Glutamatergic neuron (in vitro differentiated cells): ENCODE measurements around the gene CAMTA1. TPM values are rescaled to one million over a fixed set of nuclear protein-coding genes. Genes with fewer than 3 reads are reported as not detected.

Source experiments
- DNase-seq: peaks from one replicate; pipeline ENCODE4 v3.0.0; 2022
- H3K27ac Mint-ChIP-seq: one replicate; pipeline ENCODE4 v1.8.0; 2020; ENCODE audit warnings: mild to moderate bottlenecking, mixed read lengths, inconsistent platforms; ENCODE audit not compliant: unreplicated experiment
- H3K27me3 Mint-ChIP-seq: one replicate; pipeline ENCODE4 v1.8.0; 2020; ENCODE audit warnings: mild to moderate bottlenecking, moderate library complexity, mixed read lengths, inconsistent platforms; ENCODE audit not compliant: unreplicated experiment
- H3K36me3 Mint-ChIP-seq: one replicate; pipeline ENCODE4 v1.8.0; 2020; ENCODE audit warnings: mild to moderate bottlenecking, mixed read lengths, inconsistent platforms; ENCODE audit not compliant: unreplicated experiment
- H3K4me1 Mint-ChIP-seq: one replicate; pipeline ENCODE4 v1.8.0; 2020; ENCODE audit warnings: mild to moderate bottlenecking, low read depth, mixed read lengths, inconsistent platforms; ENCODE audit not compliant: unreplicated experiment
- H3K4me3 Mint-ChIP-seq: one replicate; pipeline ENCODE4 v1.8.0; 2020; ENCODE audit warnings: mild to moderate bottlenecking, mixed read lengths, inconsistent platforms; ENCODE audit not compliant: unreplicated experiment
- H3K9me3 Mint-ChIP-seq: one replicate; pipeline ENCODE4 v1.8.0; 2020; ENCODE audit warnings: mild to moderate bottlenecking, moderate library complexity, mixed read lengths, inconsistent platforms; ENCODE audit not compliant: unreplicated experiment
- total RNA-seq: library from RNA; stranded (reverse); fragmentation: NEBNext Ultra II Directional; extraction: Animal tissue kit (Norgen Biotek cat#: 25700); gene quantifications from one replicate; pipeline ENCODE4 v1.2.1, GENCODE V29; 2021; ENCODE audit not compliant: unreplicated experiment
- TF ChIP-seq, protein P1 (sequence below): fragments of 200-600 bp; sonication (generic); IDR thresholded peaks from one replicate; pipeline ENCODE4 v1.5.0; 2021; ENCODE audit not compliant: partially characterized antibody, unreplicated experiment

CAMTA1 gene
- total RNA-seq, 1 donor from 2014 or later = 77.2 TPM

DNA sequence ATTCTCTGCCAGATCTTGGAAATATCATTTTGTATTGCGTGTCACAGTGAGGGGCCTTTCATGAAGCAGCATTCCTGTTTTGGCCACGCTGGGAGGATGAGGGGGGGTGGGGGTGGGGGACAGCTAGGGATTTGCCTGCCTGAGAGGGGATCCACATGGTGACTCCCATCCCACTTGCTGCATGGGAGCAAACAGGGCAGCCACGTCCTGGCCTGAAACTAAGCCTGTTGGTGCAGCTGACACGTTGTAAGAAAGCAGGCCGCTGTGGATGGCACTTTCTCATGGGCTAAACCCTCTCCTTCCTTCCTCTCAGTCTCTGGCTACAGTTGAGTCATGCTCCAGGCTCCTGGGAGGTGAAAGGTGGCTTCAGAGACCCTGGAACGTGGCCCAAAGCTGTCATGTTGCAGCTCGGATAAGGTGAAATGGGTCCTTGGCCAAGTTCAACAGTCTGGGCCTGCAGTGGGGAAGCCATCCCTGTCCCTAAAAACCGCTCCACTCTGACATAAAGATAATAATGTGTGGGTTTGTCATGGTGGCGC lies 639.2 kb downstream of the CAMTA1 start:
- no peaks in the 10 kb centered on the region for H3K4me1 Mint-ChIP-seq
- H3K9me3 Mint-ChIP-seq = no peaks in the 10 kb centered on the region
- DNase-seq = peak; percentile 5
- peaks cover 16% of the 10 kb centered on the region for H3K36me3 Mint-ChIP-seq
- peaks cover 5% of the 10 kb centered on the region for H3K27me3 Mint-ChIP-seq
- TF ChIP-seq, protein P1, sequence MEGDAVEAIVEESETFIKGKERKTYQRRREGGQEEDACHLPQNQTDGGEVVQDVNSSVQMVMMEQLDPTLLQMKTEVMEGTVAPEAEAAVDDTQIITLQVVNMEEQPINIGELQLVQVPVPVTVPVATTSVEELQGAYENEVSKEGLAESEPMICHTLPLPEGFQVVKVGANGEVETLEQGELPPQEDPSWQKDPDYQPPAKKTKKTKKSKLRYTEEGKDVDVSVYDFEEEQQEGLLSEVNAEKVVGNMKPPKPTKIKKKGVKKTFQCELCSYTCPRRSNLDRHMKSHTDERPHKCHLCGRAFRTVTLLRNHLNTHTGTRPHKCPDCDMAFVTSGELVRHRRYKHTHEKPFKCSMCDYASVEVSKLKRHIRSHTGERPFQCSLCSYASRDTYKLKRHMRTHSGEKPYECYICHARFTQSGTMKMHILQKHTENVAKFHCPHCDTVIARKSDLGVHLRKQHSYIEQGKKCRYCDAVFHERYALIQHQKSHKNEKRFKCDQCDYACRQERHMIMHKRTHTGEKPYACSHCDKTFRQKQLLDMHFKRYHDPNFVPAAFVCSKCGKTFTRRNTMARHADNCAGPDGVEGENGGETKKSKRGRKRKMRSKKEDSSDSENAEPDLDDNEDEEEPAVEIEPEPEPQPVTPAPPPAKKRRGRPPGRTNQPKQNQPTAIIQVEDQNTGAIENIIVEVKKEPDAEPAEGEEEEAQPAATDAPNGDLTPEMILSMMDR = no peak
- H3K27ac Mint-ChIP-seq = no peak overlapping the region
- no peak overlapping the region for H3K4me3 Mint-ChIP-seq

DNA sequence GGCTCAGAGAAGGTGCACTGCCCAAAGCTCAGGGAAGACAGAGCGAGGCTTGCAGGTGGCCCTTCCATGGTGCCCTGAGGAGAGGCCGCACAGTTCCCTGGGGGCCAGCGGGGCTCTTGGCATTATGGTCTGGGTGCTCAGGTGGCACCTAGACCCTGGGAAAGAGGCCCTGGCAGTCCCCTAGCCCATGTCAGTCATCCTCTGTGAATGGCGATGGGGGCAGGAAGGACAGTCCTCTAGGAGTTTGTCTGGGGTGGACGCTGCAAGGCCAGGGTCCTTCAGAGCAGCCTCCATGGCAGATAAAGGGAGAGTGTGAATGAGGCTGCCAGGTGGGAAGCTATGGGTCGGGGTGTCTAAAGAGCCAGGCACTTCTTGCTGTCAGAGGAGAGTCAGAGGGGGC lies 640.0 kb downstream of the CAMTA1 start:
- Mint-ChIP-seq H3K36me3 (peaks cover 10% of the 10 kb centered on the region), H3K9me3 (no peaks in the 10 kb centered on the region), H3K27me3 (peaks cover 2% of the 10 kb centered on the region), H3K4me3 (no peak overlapping the region), H3K4me1 (no peaks in the 10 kb centered on the region), H3K27ac (no peak overlapping the region)
- TF ChIP-seq, protein P1 = no peak
- DNase-seq = peak; percentile 3

DNA sequence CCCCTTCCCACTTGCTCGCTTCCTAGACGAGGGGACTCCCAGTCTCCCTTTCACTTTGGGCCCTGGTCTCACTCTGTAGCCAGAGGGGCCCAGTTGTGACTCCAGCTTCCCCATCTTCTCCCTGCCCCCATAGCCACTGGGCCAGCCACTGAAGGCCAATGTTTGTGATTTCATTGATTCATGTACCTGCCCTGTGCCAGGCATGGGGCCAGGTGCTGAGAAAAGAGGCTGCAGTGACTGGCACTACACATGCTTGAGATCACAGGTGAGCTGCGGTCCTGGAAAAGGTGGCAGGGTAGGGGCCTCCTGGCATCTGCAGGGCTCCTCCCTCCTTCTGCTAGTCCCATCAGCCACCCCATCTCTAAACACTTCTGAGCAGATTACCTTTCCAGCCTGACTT lies 640.5 kb downstream of the CAMTA1 start:
- Mint-ChIP-seq H3K4me3 (no peak overlapping the region), H3K9me3 (no peaks in the 10 kb centered on the region), H3K27ac (no peak overlapping the region), H3K4me1 (no peaks in the 10 kb centered on the region), H3K27me3 (no peaks in the 10 kb centered on the region), H3K36me3 (peaks cover 8% of the 10 kb centered on the region)
- TF ChIP-seq, protein P1 = no peak
- peak; percentile 7 for DNase-seq

DNA sequence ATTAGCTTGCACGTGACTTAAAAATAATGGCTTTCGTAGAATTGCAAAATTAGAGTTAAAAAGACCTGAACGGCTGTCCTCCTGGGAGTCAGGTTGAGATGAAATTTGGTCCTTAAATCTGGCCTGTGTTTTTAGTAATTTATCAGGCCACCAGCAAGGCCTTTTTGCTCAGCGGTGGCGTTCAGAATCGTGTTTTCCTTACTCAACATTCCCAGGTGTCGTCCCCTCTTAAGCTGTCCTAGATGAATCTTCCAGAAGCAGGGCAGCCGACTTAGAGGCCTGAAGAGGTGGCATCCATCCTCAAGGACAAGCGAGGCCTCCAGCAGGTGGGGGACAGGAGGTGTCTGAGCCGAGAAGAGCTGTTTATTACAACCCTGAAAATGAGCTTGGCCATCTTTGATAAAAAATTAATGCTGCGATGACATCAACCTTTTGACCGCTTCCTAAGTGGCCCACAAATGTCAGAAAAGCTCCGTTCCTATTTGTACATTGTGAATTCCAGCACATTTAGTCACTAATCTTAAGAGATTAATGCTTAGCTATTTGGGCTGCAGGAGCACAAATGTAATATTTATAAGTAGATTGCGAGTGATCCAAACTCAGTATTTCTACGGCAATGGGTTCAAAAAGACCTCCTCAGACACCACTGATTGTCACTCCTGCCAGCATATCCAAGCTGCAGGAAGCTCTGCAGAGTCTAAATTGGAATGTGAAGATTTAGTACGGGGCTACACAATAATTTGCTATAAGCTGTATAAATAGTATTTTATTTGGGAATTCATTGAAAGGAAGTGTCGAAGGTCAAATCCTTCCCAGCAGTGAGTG lies 641.7 kb downstream of the CAMTA1 start:
- H3K4me3 Mint-ChIP-seq = no peak overlapping the region
- H3K4me1 Mint-ChIP-seq = no peaks in the 10 kb centered on the region
- TF ChIP-seq, protein P1 = no peak
- H3K27me3 Mint-ChIP-seq = no peaks in the 10 kb centered on the region
- no peak overlapping the region for H3K27ac Mint-ChIP-seq
- no peak for DNase-seq
- no peaks in the 10 kb centered on the region for H3K9me3 Mint-ChIP-seq
- H3K36me3 Mint-ChIP-seq = peaks cover 8% of the 10 kb centered on the region
